Colonic mucosa (tissue), 4 donors: ENCODE data around the gene ARFGEF2. TPM values are rescaled to one million over a fixed set of nuclear protein-coding genes. Genes with fewer than 3 reads are reported as not detected.

Experiments
- DNase-seq: peaks from one replicate; pipeline ENCODE4 v3.0.0-alpha.2; 2020
- H3K27ac ChIP-seq: fragments of 200-600 bp; one replicate; pipeline ENCODE4 v1.8.0; 2021
- H3K27me3 ChIP-seq: fragments of 200-600 bp; one replicate; pipeline ENCODE4 v1.8.0; 2021
- H3K36me3 ChIP-seq: fragments of 200-600 bp; one replicate; pipeline ENCODE4 v1.8.0; 2021
- H3K4me1 ChIP-seq: fragments of 200-600 bp; one replicate; pipeline ENCODE4 v1.8.0; 2021; ENCODE audit warnings: mild to moderate bottlenecking
- H3K4me3 ChIP-seq: fragments of 200-600 bp; one replicate; pipeline ENCODE4 v1.8.0; 2021
- H3K9ac ChIP-seq, 2 donors: one replicate each; pipeline ENCODE4 v1.7.0; 2013; ENCODE audit warnings: control low read depth in 2 of 2, low read depth in 2 of 2, low read length in 2 of 2
- H3K9me3 ChIP-seq: fragments of 200-600 bp; one replicate; pipeline ENCODE4 v1.8.0; 2021
- intact Hi-C: fragments of 100-400 bp; cut with DNase I; formaldehyde crosslinking; loops from one replicate; pipeline ENCODE4 v1.14.1; 2022
- total RNA-seq, 2 donors: library from RNA; stranded (reverse); fragmentation: NEBNext Ultra II Directional in 1 of 2; extraction: Animal tissue kit (Norgen Biotek cat#: 25700) in 1 of 2; gene quantifications; one replicate each; pipeline ENCODE4 v1.2.1, GENCODE V29; 2021
- TF ChIP-seq, protein P1 (sequence below): fragments of 200-600 bp; IDR thresholded peaks from one replicate; pipeline ENCODE4 v1.8.0; 2022; ENCODE audit warnings: antibody characterized with exemption, mild to moderate bottlenecking
- donor health status: healthy.
- donor health status: DM: no; HTN: no; CAD: no.
- donor health status: DM: no; HTN: no; CAD: no.

Gene ARFGEF2
- total RNA-seq, 2 donors from 2014 or later: 46.9 to 74.1 TPM

- H3K4me3 ChIP-seq: no peak overlapping the region
- no peak for DNase-seq
- H3K4me1 ChIP-seq: no peaks in the 10 kb centered on the region
- H3K36me3 ChIP-seq: no peaks in the 10 kb centered on the region
- no peaks in the 10 kb centered on the region for H3K27me3 ChIP-seq
- TF ChIP-seq, protein P1, sequence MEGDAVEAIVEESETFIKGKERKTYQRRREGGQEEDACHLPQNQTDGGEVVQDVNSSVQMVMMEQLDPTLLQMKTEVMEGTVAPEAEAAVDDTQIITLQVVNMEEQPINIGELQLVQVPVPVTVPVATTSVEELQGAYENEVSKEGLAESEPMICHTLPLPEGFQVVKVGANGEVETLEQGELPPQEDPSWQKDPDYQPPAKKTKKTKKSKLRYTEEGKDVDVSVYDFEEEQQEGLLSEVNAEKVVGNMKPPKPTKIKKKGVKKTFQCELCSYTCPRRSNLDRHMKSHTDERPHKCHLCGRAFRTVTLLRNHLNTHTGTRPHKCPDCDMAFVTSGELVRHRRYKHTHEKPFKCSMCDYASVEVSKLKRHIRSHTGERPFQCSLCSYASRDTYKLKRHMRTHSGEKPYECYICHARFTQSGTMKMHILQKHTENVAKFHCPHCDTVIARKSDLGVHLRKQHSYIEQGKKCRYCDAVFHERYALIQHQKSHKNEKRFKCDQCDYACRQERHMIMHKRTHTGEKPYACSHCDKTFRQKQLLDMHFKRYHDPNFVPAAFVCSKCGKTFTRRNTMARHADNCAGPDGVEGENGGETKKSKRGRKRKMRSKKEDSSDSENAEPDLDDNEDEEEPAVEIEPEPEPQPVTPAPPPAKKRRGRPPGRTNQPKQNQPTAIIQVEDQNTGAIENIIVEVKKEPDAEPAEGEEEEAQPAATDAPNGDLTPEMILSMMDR: no peak
- intact Hi-C loops: no loop called here
- H3K9ac ChIP-seq: no peak overlapping the region
- H3K9me3 ChIP-seq: no peaks in the 10 kb centered on the region
- H3K27ac ChIP-seq: no peak overlapping the region
Observed at GRCh38 chr20:48906221-48906877, 15.2 kb upstream of the ARFGEF2 start.

DNA sequence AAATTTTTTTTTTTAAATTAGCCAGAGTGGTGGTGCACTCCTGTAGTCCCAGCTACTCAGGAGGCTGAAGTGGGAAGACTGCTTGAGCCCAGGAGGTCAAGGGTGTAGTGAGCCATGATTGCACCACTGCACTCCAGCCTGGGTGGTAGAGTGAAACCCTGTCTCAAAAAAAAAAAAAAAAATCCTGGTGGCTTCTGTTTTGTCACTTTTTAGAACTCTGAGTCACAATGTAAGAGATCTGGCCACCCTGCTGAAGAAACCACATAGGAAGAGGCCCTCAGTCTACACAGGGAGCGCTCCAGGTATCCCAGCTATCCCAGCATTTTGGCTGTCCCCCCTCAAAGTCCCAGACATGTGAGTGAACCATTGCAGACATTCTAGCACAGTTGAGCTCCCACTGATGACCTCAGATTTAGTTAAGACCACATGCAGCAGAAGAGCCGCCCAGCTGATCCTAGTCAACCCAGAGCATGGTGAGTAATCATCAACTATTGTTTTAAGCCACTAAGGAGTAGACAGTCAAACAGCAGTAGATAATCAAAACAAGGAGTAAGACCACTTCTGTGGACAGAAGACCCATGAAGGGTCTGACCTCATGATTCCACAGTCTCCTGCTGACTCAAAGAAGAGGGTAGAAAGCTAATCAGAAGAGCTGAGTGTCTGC, 12.7 kb upstream of the ARFGEF2 start:
- H3K36me3 ChIP-seq: no peaks in the 10 kb centered on the region
- H3K27me3 ChIP-seq: no peaks in the 10 kb centered on the region
- H3K9ac ChIP-seq: no peak overlapping the region
- intact Hi-C loops: no loop called here
- TF ChIP-seq, protein P1: no peak
- no peaks in the 10 kb centered on the region for H3K4me1 ChIP-seq
- no peaks in the 10 kb centered on the region for H3K9me3 ChIP-seq
- no peak overlapping the region for H3K27ac ChIP-seq
- H3K4me3 ChIP-seq: no peak overlapping the region
- DNase-seq: no peak

DNA sequence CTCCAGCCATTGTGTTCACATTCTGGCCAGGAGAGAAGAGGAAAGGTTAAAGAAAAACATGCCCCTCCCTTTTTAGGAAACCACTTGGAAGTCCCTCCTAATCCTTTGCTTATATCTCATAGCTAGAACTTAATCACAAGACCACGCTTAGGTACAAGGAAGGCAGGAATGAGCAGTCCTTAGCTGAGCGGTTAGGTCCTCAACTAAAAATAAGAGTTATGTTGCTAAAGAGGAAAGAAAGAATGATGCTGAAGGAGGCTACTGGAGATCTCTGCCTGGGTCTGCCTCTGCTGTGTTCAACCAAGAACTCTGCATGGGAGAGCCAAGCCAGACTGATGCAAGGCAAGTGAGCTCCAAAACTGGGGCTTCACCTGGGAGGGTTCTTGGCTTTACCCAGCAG, 11.6 kb upstream of the ARFGEF2 start:
- TF ChIP-seq, protein P1: no peak
- intact Hi-C loops: no loop called here
- Histone ChIP-seq H3K9ac (no peak overlapping the region), H3K4me1 (no peaks in the 10 kb centered on the region), H3K27me3 (no peaks in the 10 kb centered on the region), H3K4me3 (no peak overlapping the region), H3K27ac (no peak overlapping the region), H3K36me3 (no peaks in the 10 kb centered on the region), H3K9me3 (no peaks in the 10 kb centered on the region)
- DNase-seq: no peak

GRCh38 chr20:48910347-48910781, 11.1 kb upstream of the ARFGEF2 start:
- TF ChIP-seq, protein P1: no peak
- Histone ChIP-seq H3K36me3 (no peaks in the 10 kb centered on the region), H3K27me3 (no peaks in the 10 kb centered on the region), H3K9me3 (no peaks in the 10 kb centered on the region), H3K4me3 (no peak overlapping the region), H3K27ac (no peak overlapping the region), H3K4me1 (no peaks in the 10 kb centered on the region), H3K9ac (no peak overlapping the region)
- intact Hi-C loops: no loop called here
- DNase-seq: no peak

- no peak for DNase-seq
- no peak overlapping the region for H3K27ac ChIP-seq
- no peaks in the 10 kb centered on the region for H3K27me3 ChIP-seq
- H3K4me1 ChIP-seq: no peaks in the 10 kb centered on the region
- H3K4me3 ChIP-seq: no peak overlapping the region
- no peaks in the 10 kb centered on the region for H3K9me3 ChIP-seq
- intact Hi-C loops: no loop called here
- no peak overlapping the region for H3K9ac ChIP-seq
- TF ChIP-seq, protein P1: no peak
- H3K36me3 ChIP-seq: no peaks in the 10 kb centered on the region
Observed at GRCh38 chr20:48912065-48912464, 9.4 kb upstream of the ARFGEF2 start.
